Measurements from ENCODE around the gene OSBPL2.

OSBPL2 gene

GRCh38 chr20:62298577-62299249 lies 60.4 kb downstream of the OSBPL2 start:
- peaks cover 7% of the 10 kb centered on the region for H3K36me3 ChIP-seq (ENCODE audit: control insufficient read depth, insufficient read depth, low read length)
- no peak overlapping the region for H3K56ac ChIP-seq (ENCODE audit: low read length)
- H2BK15ac ChIP-seq (replicated peaks; ENCODE audit: low read depth) = no peak overlapping the region
- no peak overlapping the region for H3K18ac ChIP-seq (ENCODE audit: low read length)
- H3K4me2 ChIP-seq (ENCODE audit: low read length) = no peak overlapping the region
- no CpG with 5 or more reads among the region's 33 CpGs for WGBS (ENCODE audit: extremely low coverage, insufficient coverage, low lambda C conversion rate)
- no peak overlapping the region for H2BK120ac ChIP-seq (ENCODE audit: low read depth, low read length)
- no peaks in the 10 kb centered on the region for H3K79me1 ChIP-seq (ENCODE audit: low read length)
- H3K79me2 ChIP-seq (ENCODE audit: control insufficient read depth, insufficient read depth, low read length) = peaks cover 7% of the 10 kb centered on the region
- H4K5ac ChIP-seq (ENCODE audit: low read length) = no peak overlapping the region
- no peak overlapping the region for H4K8ac ChIP-seq (ENCODE audit: low read depth, low read length)
- H3K4ac ChIP-seq (ENCODE audit: low read depth, low read length) = no peak overlapping the region
- H3K27ac ChIP-seq (ENCODE audit: low read depth, low read length) = no peak overlapping the region
- no peak overlapping the region for H3K4me3 ChIP-seq (ENCODE audit: low read length)
- H3K27me3 ChIP-seq (ENCODE audit: insufficient read depth, low read length, poor library complexity) = no peaks in the 10 kb centered on the region
- no peak overlapping the region for H2BK5ac ChIP-seq (ENCODE audit: low read length)
- H3K4me1 ChIP-seq (ENCODE audit: control insufficient read depth, low read depth, low read length) = no peaks in the 10 kb centered on the region
- no peak for DNase-seq
- no peak overlapping the region for H3K9ac ChIP-seq (ENCODE audit: low read length)
- no peak overlapping the region for H2AK5ac ChIP-seq (ENCODE audit: low read length)
- no peak overlapping the region for H3K23ac ChIP-seq (ENCODE audit: low read length)

GRCh38 chr20:62299666-62300236 lies 61.4 kb downstream of the OSBPL2 start:
- DNase-seq = no peak
- H3K4me1 ChIP-seq (ENCODE audit: control insufficient read depth, low read depth, low read length) = peaks cover 2% of the 10 kb centered on the region
- no peak overlapping the region for H3K4ac ChIP-seq (ENCODE audit: low read depth, low read length)
- no CpG with 5 or more reads among the region's 12 CpGs for WGBS (ENCODE audit: extremely low coverage, insufficient coverage, low lambda C conversion rate)
- H3K4me2 ChIP-seq (ENCODE audit: low read length) = no peak overlapping the region
- no peak overlapping the region for H4K8ac ChIP-seq (ENCODE audit: low read depth, low read length)
- H3K23ac ChIP-seq (ENCODE audit: low read length) = no peak overlapping the region
- H2AK5ac ChIP-seq (ENCODE audit: low read length) = no peak overlapping the region
- H3K27ac ChIP-seq (ENCODE audit: low read depth, low read length) = no peak overlapping the region
- H3K79me1 ChIP-seq (ENCODE audit: low read length) = no peaks in the 10 kb centered on the region
- H3K79me2 ChIP-seq (ENCODE audit: control insufficient read depth, insufficient read depth, low read length) = peaks cover 17% of the 10 kb centered on the region
- no peak overlapping the region for H2BK15ac ChIP-seq (replicated peaks; ENCODE audit: low read depth)
- no peak overlapping the region for H3K9ac ChIP-seq (ENCODE audit: low read length)
- peaks cover 5% of the 10 kb centered on the region for H3K36me3 ChIP-seq (ENCODE audit: control insufficient read depth, insufficient read depth, low read length)
- no peak overlapping the region for H4K5ac ChIP-seq (ENCODE audit: low read length)
- H3K4me3 ChIP-seq (ENCODE audit: low read length) = no peak overlapping the region
- H2BK5ac ChIP-seq (ENCODE audit: low read length) = no peak overlapping the region
- H3K27me3 ChIP-seq (ENCODE audit: insufficient read depth, low read length, poor library complexity) = no peaks in the 10 kb centered on the region
- no peak overlapping the region for H3K18ac ChIP-seq (ENCODE audit: low read length)
- no peak overlapping the region for H3K56ac ChIP-seq (ENCODE audit: low read length)
- no peak overlapping the region for H2BK120ac ChIP-seq (ENCODE audit: low read depth, low read length)

GRCh38 chr20:62300319-62300718 lies 62.0 kb downstream of the OSBPL2 start:
- H3K4me1 ChIP-seq (ENCODE audit: control insufficient read depth, low read depth, low read length) = peaks cover 2% of the 10 kb centered on the region
- H3K18ac ChIP-seq (ENCODE audit: low read length) = no peak overlapping the region
- WGBS (ENCODE audit: extremely low coverage, insufficient coverage, low lambda C conversion rate) = no CpG with 5 or more reads among the region's 11 CpGs
- H3K9ac ChIP-seq (ENCODE audit: low read length) = no peak overlapping the region
- H2AK5ac ChIP-seq (ENCODE audit: low read length) = no peak overlapping the region
- H2BK120ac ChIP-seq (ENCODE audit: low read depth, low read length) = no peak overlapping the region
- H3K4me2 ChIP-seq (ENCODE audit: low read length) = no peak overlapping the region
- no peaks in the 10 kb centered on the region for H3K27me3 ChIP-seq (ENCODE audit: insufficient read depth, low read length, poor library complexity)
- H3K36me3 ChIP-seq (ENCODE audit: control insufficient read depth, insufficient read depth, low read length) = peaks cover 5% of the 10 kb centered on the region
- no peak overlapping the region for H3K56ac ChIP-seq (ENCODE audit: low read length)
- H3K4me3 ChIP-seq (ENCODE audit: low read length) = no peak overlapping the region
- H3K23ac ChIP-seq (ENCODE audit: low read length) = no peak overlapping the region
- no peak for DNase-seq
- peaks cover 23% of the 10 kb centered on the region for H3K79me2 ChIP-seq (ENCODE audit: control insufficient read depth, insufficient read depth, low read length)
- H2BK15ac ChIP-seq (replicated peaks; ENCODE audit: low read depth) = no peak overlapping the region
- H2BK5ac ChIP-seq (ENCODE audit: low read length) = no peak overlapping the region
- H4K5ac ChIP-seq (ENCODE audit: low read length) = no peak overlapping the region
- H4K8ac ChIP-seq (ENCODE audit: low read depth, low read length) = no peak overlapping the region
- H3K27ac ChIP-seq (ENCODE audit: low read depth, low read length) = no peak overlapping the region
- H3K79me1 ChIP-seq (ENCODE audit: low read length) = no peaks in the 10 kb centered on the region
- no peak overlapping the region for H3K4ac ChIP-seq (ENCODE audit: low read depth, low read length)

GRCh38 chr20:62301111-62301668 lies 62.9 kb downstream of the OSBPL2 start:
- Histone ChIP-seq H3K4me3 (ENCODE audit: low read length) (no peak overlapping the region), H4K5ac (ENCODE audit: low read length) (no peak overlapping the region), H3K56ac (ENCODE audit: low read length) (no peak overlapping the region), H3K27ac (ENCODE audit: low read depth, low read length) (no peak overlapping the region), H3K23ac (ENCODE audit: low read length) (no peak overlapping the region), H2AK5ac (ENCODE audit: low read length) (no peak overlapping the region), H3K4ac (ENCODE audit: low read depth, low read length) (no peak overlapping the region), H3K36me3 (ENCODE audit: control insufficient read depth, insufficient read depth, low read length) (peaks cover 6% of the 10 kb centered on the region), H4K8ac (ENCODE audit: low read depth, low read length) (no peak overlapping the region), H3K79me2 (ENCODE audit: control insufficient read depth, insufficient read depth, low read length) (peaks cover 32% of the 10 kb centered on the region), H2BK15ac (replicated peaks; ENCODE audit: low read depth) (no peak overlapping the region), H3K27me3 (ENCODE audit: insufficient read depth, low read length, poor library complexity) (no peaks in the 10 kb centered on the region), H3K79me1 (ENCODE audit: low read length) (peaks cover 4% of the 10 kb centered on the region), H2BK5ac (ENCODE audit: low read length) (no peak overlapping the region), H3K9ac (ENCODE audit: low read length) (no peak overlapping the region), H3K18ac (ENCODE audit: low read length) (no peak overlapping the region), H2BK120ac (ENCODE audit: low read depth, low read length) (no peak overlapping the region), H3K4me2 (ENCODE audit: low read length) (no peak overlapping the region), H3K4me1 (ENCODE audit: control insufficient read depth, low read depth, low read length) (peaks cover 2% of the 10 kb centered on the region)
- WGBS (ENCODE audit: extremely low coverage, insufficient coverage, low lambda C conversion rate) = no CpG with 5 or more reads among the region's 11 CpGs
- no peak for DNase-seq

GRCh38 chr20:62301773-62302340 lies 63.5 kb downstream of the OSBPL2 start:
- H2BK120ac ChIP-seq (ENCODE audit: low read depth, low read length) = no peak overlapping the region
- H3K4me2 ChIP-seq (ENCODE audit: low read length) = no peak overlapping the region
- H3K36me3 ChIP-seq (ENCODE audit: control insufficient read depth, insufficient read depth, low read length) = peaks cover 7% of the 10 kb centered on the region
- H3K4me3 ChIP-seq (ENCODE audit: low read length) = no peak overlapping the region
- H3K79me2 ChIP-seq (ENCODE audit: control insufficient read depth, insufficient read depth, low read length) = peaks cover 33% of the 10 kb centered on the region
- H2BK5ac ChIP-seq (ENCODE audit: low read length) = no peak overlapping the region
- H3K9ac ChIP-seq (ENCODE audit: low read length) = no peak overlapping the region
- no peak overlapping the region for H2AK5ac ChIP-seq (ENCODE audit: low read length)
- H3K56ac ChIP-seq (ENCODE audit: low read length) = peak overlapping the region; percentile 100
- H3K18ac ChIP-seq (ENCODE audit: low read length) = no peak overlapping the region
- H3K27ac ChIP-seq (ENCODE audit: low read depth, low read length) = no peak overlapping the region
- H3K4ac ChIP-seq (ENCODE audit: low read depth, low read length) = no peak overlapping the region
- peaks cover 2% of the 10 kb centered on the region for H3K4me1 ChIP-seq (ENCODE audit: control insufficient read depth, low read depth, low read length)
- no peaks in the 10 kb centered on the region for H3K27me3 ChIP-seq (ENCODE audit: insufficient read depth, low read length, poor library complexity)
- no peak overlapping the region for H4K5ac ChIP-seq (ENCODE audit: low read length)
- DNase-seq = peak; percentile 99
- no peak overlapping the region for H3K23ac ChIP-seq (ENCODE audit: low read length)
- WGBS (ENCODE audit: extremely low coverage, insufficient coverage, low lambda C conversion rate) = no CpG with 5 or more reads among the region's 24 CpGs
- peaks cover 4% of the 10 kb centered on the region for H3K79me1 ChIP-seq (ENCODE audit: low read length)
- H4K8ac ChIP-seq (ENCODE audit: low read depth, low read length) = no peak overlapping the region
- no peak overlapping the region for H2BK15ac ChIP-seq (replicated peaks; ENCODE audit: low read depth)
